Hepatocyte (in vitro differentiated cells): Measurements from ENCODE around the gene IFNA13. TPM values are rescaled to one million over a fixed set of nuclear protein-coding genes. Genes with fewer than 3 reads are reported as not detected.

ENCODE experiments used
- DNase-seq: peaks from one replicate; pipeline ENCODE4 v3.0.0-alpha.2; 2016; ENCODE audit warnings: low spot score
- H2AFZ ChIP-seq: fragments of 200-600 bp; sonication (generic); 2 replicates; pipeline ENCODE4 v1.6.0; 2016; ENCODE audit warnings: antibody characterized with exemption, mild to moderate bottlenecking
- H3K27ac ChIP-seq: fragments of 200-600 bp; sonication (generic); 2 replicates; pipeline ENCODE4 v1.5.1; 2016; ENCODE audit warnings: mild to moderate bottlenecking
- H3K27me3 ChIP-seq: fragments of 200-600 bp; sonication (generic); 2 replicates; pipeline ENCODE4 v1.6.1; 2016
- H3K36me3 ChIP-seq: fragments of 200-600 bp; sonication (generic); replicated peaks from 2 replicates; pipeline ENCODE4 v1.5.1; 2016; ENCODE audit warnings: low read depth; ENCODE audit not compliant: insufficient read depth
- H3K4me1 ChIP-seq: fragments of 200-600 bp; sonication (generic); 2 replicates; pipeline ENCODE4 v1.5.1; 2016; ENCODE audit warnings: mild to moderate bottlenecking, moderate library complexity; ENCODE audit not compliant: insufficient read depth
- H3K4me2 ChIP-seq: fragments of 200-600 bp; sonication (generic); 2 replicates; pipeline ENCODE4 v1.6.0; 2016
- H3K4me3 ChIP-seq: fragments of 200-600 bp; sonication (generic); 2 replicates; pipeline ENCODE4 v1.5.1; 2016; ENCODE audit warnings: mild to moderate bottlenecking
- H3K79me2 ChIP-seq: fragments of 200-600 bp; sonication (generic); 2 replicates; pipeline ENCODE4 v1.6.0; 2017; ENCODE audit warnings: mild to moderate bottlenecking
- H3K9me2 ChIP-seq: fragments of 200-600 bp; sonication (generic); replicated peaks from 2 replicates; pipeline ENCODE4 v1.6.0; 2017; ENCODE audit warnings: mild to moderate bottlenecking; ENCODE audit not compliant: insufficient read depth
- H3K9me3 ChIP-seq: fragments of 200-600 bp; sonication (generic); 2 replicates; pipeline ENCODE4 v1.5.1; 2016; ENCODE audit warnings: low read depth, mild to moderate bottlenecking
- H4K20me1 ChIP-seq: fragments of 200-600 bp; sonication (generic); 2 replicates; pipeline ENCODE4 v1.6.0; 2016; ENCODE audit warnings: mild to moderate bottlenecking; ENCODE audit not compliant: insufficient read depth, poor library complexity, severe bottlenecking
- CTCF ChIP-seq: fragments of 200-600 bp; sonication (generic); IDR thresholded peaks from 2 replicates; pipeline ENCODE4 v1.5.1; 2016; ENCODE audit warnings: antibody characterized with exemption, mild to moderate bottlenecking; ENCODE audit not compliant: poor library complexity
- EZH2 ChIP-seq: fragments of 200-600 bp; sonication (generic); IDR thresholded peaks from 2 replicates; pipeline ENCODE4 v1.6.1; 2016; ENCODE audit warnings: antibody characterized with exemption, mild to moderate bottlenecking, borderline replicate concordance
- EZH2phosphoT487 ChIP-seq: fragments of 200-600 bp; sonication (generic); IDR thresholded peaks from one replicate; pipeline ENCODE4 v1.6.1; 2018; ENCODE audit warnings: antibody characterized with exemption, mild to moderate bottlenecking, low read depth, moderate library complexity; ENCODE audit not compliant: unreplicated experiment, severe bottlenecking
- WGBS: methylation state at CpG from one replicate; pipeline ENCODE4 v1.1.6; 2016; ENCODE audit warnings: low lambda C conversion rate; ENCODE audit errors: missing lambda C conversion rate; 5-methylcytosine and 5-hydroxymethylcytosine counted together
- polyA plus RNA-seq: library from polyadenylated mRNA; unstranded; fragments of >200 nt; fragmentation: Nextera tagmentation; extraction: Ambion mirVana; gene quantifications from 2 replicates; pipeline ENCODE4 v1.2.1, GENCODE V29; 2016
- total RNA-seq: library from RNA; depleted of rRNA; stranded (reverse); fragments of >200 nt; gene quantifications from 2 replicates; pipeline ENCODE4 v1.2.3, GENCODE V29; 2014

IFNA13 gene
- total and polyA plus RNA-seq, 2 experiments from 2014 or later: not detected

GRCh38 chr9:21404146-21404545 lies 36.3 kb upstream of the IFNA13 start:
- TF ChIP-seq EZH2phosphoT487 (no peak), EZH2 (no peak)
- Histone ChIP-seq H3K9me2 (no peaks in the 10 kb centered on the region), H2AFZ (no peak overlapping the region), H3K4me3 (no peak overlapping the region), H3K4me2 (no peak overlapping the region), H3K36me3 (no peaks in the 10 kb centered on the region), H3K9me3 (no peaks in the 10 kb centered on the region), H3K79me2 (no peaks in the 10 kb centered on the region), H3K4me1 (peaks cover 10% of the 10 kb centered on the region), H3K27ac (no peak overlapping the region), H3K27me3 (peaks cover 35% of the 10 kb centered on the region), H4K20me1 (no peaks in the 10 kb centered on the region)
- no peak for DNase-seq
- WGBS: 77% methylated on average over 3 of the region's 3 CpGs

- Histone ChIP-seq H3K9me2 (no peaks in the 10 kb centered on the region), H3K36me3 (no peaks in the 10 kb centered on the region), H3K27ac (no peak overlapping the region), H3K4me1 (peaks cover 10% of the 10 kb centered on the region), H4K20me1 (no peaks in the 10 kb centered on the region), H3K4me2 (peak overlapping the region; percentile 97), H3K4me3 (peak overlapping the region; percentile 25), H2AFZ (peak overlapping the region; percentile 82), H3K9me3 (no peaks in the 10 kb centered on the region), H3K27me3 (peaks cover 43% of the 10 kb centered on the region), H3K79me2 (no peaks in the 10 kb centered on the region)
- TF ChIP-seq CTCF (peak; percentile 15), EZH2 (peak; percentile 58), EZH2phosphoT487 (no peak)
- 3% methylated on average over 53 of the region's 53 CpGs for WGBS
- DNase-seq: peak; percentile 20
Observed at GRCh38 chr9:21402386-21403251, 34.8 kb upstream of the IFNA13 start.

- WGBS: 66% methylated on average over 3 of the region's 3 CpGs
- Histone ChIP-seq H3K9me2 (no peaks in the 10 kb centered on the region), H3K27ac (no peak overlapping the region), H3K4me1 (peaks cover 10% of the 10 kb centered on the region), H3K27me3 (peaks cover 58% of the 10 kb centered on the region), H3K79me2 (no peaks in the 10 kb centered on the region), H4K20me1 (no peaks in the 10 kb centered on the region), H3K4me2 (no peak overlapping the region), H2AFZ (no peak overlapping the region), H3K36me3 (no peaks in the 10 kb centered on the region), H3K4me3 (no peak overlapping the region), H3K9me3 (no peaks in the 10 kb centered on the region)
- no peak for DNase-seq
- no peak for TF ChIP-seq CTCF
- TF ChIP-seq EZH2: no peak
- no peak for TF ChIP-seq EZH2phosphoT487
Observed at GRCh38 chr9:21399956-21400355, 32.1 kb upstream of the IFNA13 start.

- Histone ChIP-seq H4K20me1 (no peaks in the 10 kb centered on the region), H3K27me3 (peaks cover 53% of the 10 kb centered on the region), H3K79me2 (no peaks in the 10 kb centered on the region), H3K27ac (no peak overlapping the region), H3K9me3 (no peaks in the 10 kb centered on the region), H3K4me2 (no peak overlapping the region), H3K36me3 (no peaks in the 10 kb centered on the region), H3K9me2 (no peaks in the 10 kb centered on the region), H3K4me3 (no peak overlapping the region), H2AFZ (no peak overlapping the region), H3K4me1 (peaks cover 10% of the 10 kb centered on the region)
- WGBS: 95% methylated on average over 5 of the region's 5 CpGs
- DNase-seq: no peak
- TF ChIP-seq EZH2 (no peak), EZH2phosphoT487 (no peak), CTCF (no peak)
Observed at GRCh38 chr9:21398955-21399489, 31.2 kb upstream of the IFNA13 start.
